Kidney epithelial cell (primary cell): ENCODE results near the gene TBCA. TPM values are rescaled to one million over a fixed set of nuclear protein-coding genes. Genes with fewer than 3 reads are reported as not detected.

Experiments
- DNase-seq: peaks from one replicate; pipeline ENCODE4 v3.0.0-alpha.2; 2010; ENCODE audit warnings: low read depth
- H3K27me3 ChIP-seq: 2 replicates; pipeline ENCODE4 v1.6.0; 2011; ENCODE audit warnings: low read length; ENCODE audit not compliant: control insufficient read depth, insufficient read depth
- H3K36me3 ChIP-seq: 2 replicates; pipeline ENCODE4 v1.5.1; 2011; ENCODE audit warnings: low read length; ENCODE audit not compliant: control insufficient read depth, insufficient read depth
- H3K4me3 ChIP-seq: 2 replicates; pipeline ENCODE4 v1.5.1; 2011; ENCODE audit warnings: low read depth, mild to moderate bottlenecking, control low read depth, low read length
- total RNA-seq: library from RNA; depleted of rRNA; stranded (reverse); fragments of >200 nt; gene quantifications from 2 replicates; pipeline ENCODE4 v1.2.3, GENCODE V29; 2015
- TF ChIP-seq, protein P1 (sequence below): IDR thresholded peaks from 2 replicates; pipeline ENCODE4 v1.5.1; 2011; ENCODE audit warnings: mild to moderate bottlenecking, moderate library complexity, low read length, control low read depth, inconsistent platforms; ENCODE audit not compliant: insufficient read depth, poor library complexity, severe bottlenecking

TBCA gene
- total RNA-seq, 1 donor from 2014 or later: 233 TPM

DNA sequence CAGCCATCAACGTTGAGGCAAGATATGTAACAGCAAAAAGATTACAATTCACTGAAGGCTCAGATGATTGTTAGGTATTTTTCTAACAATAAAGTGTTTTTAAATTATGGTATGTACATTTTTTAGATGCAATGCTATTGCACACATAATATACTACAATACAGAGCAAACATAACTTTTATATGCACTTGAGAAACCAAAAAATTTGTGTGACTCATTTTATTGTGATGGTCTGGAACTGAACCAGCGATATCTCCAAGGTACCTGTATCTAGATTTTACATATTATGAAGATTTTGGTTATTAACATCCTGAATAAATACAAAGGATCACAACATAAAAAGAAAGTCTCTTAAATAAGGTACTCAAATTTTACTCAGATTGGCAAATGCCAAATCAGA lies 41.3 kb downstream of the TBCA start:
- H3K27me3 ChIP-seq: no peaks in the 10 kb centered on the region
- H3K36me3 ChIP-seq: no peaks in the 10 kb centered on the region
- TF ChIP-seq, protein P1, sequence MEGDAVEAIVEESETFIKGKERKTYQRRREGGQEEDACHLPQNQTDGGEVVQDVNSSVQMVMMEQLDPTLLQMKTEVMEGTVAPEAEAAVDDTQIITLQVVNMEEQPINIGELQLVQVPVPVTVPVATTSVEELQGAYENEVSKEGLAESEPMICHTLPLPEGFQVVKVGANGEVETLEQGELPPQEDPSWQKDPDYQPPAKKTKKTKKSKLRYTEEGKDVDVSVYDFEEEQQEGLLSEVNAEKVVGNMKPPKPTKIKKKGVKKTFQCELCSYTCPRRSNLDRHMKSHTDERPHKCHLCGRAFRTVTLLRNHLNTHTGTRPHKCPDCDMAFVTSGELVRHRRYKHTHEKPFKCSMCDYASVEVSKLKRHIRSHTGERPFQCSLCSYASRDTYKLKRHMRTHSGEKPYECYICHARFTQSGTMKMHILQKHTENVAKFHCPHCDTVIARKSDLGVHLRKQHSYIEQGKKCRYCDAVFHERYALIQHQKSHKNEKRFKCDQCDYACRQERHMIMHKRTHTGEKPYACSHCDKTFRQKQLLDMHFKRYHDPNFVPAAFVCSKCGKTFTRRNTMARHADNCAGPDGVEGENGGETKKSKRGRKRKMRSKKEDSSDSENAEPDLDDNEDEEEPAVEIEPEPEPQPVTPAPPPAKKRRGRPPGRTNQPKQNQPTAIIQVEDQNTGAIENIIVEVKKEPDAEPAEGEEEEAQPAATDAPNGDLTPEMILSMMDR: no peak
- DNase-seq: no peak
- no peak overlapping the region for H3K4me3 ChIP-seq

DNA sequence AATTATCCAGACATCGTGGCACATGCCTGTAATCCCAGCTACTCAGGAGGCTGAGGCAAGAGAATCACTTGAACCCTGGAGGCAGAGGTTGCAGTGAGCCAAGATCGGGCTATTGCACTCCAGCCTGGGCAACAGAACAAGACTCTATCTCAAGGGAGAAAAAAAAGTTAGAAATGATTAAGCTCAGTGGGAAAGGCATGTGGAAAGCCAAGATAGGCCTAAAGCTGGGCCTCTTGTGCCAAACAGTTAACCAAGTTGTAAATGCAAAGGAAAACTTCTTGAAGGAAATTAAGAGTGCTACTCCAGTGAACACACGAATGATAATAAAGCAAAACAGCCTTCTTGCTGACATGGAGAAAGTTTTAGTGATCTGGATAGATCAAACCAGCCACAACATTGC lies 43.0 kb downstream of the TBCA start:
- H3K4me3 ChIP-seq: no peak overlapping the region
- TF ChIP-seq, protein P1: no peak
- H3K27me3 ChIP-seq: no peaks in the 10 kb centered on the region
- DNase-seq: no peak
- no peaks in the 10 kb centered on the region for H3K36me3 ChIP-seq

DNA sequence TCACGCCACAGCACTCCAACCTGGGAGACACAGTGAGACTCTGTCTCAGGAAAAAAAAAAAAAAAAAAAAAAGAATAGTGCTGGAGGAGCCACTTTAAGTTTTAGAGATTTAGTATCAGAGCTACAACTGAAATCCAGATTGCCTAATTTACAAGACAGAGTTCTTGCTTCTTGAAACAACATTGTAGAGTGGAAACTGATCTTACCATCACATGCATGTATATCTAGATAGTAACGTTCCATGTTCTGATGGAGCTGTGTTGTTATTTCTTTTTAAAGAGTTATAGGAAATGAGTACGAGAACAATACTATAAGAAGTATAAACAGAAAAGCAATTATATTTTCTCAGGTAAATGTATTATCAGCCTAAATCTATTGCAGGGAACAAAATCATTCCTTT lies 48.9 kb downstream of the TBCA start:
- DNase-seq: no peak
- no peak overlapping the region for H3K4me3 ChIP-seq
- TF ChIP-seq, protein P1: no peak
- no peaks in the 10 kb centered on the region for H3K36me3 ChIP-seq
- no peaks in the 10 kb centered on the region for H3K27me3 ChIP-seq

DNA sequence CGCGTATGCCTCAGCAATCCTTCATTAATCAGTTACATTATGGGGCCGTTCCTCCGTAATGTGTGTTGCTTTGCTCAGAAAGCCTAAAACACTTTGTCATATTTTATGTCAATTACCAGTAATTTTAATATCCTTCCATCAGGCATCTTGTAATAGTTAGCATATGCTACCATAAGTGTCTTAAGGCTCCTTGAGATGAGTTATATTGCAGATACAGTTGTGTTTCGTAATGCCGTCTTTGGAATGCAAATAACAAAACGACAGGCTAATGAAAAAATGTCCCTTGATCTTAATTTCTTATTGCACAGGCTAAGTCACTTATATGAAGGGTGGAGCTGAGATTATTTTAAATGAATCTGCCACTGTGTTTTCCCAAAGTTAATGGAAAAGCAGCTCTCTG lies 50.5 kb downstream of the TBCA start:
- TF ChIP-seq, protein P1: no peak
- Histone ChIP-seq H3K36me3 (no peaks in the 10 kb centered on the region), H3K4me3 (no peak overlapping the region), H3K27me3 (no peaks in the 10 kb centered on the region)
- DNase-seq: no peak

DNA sequence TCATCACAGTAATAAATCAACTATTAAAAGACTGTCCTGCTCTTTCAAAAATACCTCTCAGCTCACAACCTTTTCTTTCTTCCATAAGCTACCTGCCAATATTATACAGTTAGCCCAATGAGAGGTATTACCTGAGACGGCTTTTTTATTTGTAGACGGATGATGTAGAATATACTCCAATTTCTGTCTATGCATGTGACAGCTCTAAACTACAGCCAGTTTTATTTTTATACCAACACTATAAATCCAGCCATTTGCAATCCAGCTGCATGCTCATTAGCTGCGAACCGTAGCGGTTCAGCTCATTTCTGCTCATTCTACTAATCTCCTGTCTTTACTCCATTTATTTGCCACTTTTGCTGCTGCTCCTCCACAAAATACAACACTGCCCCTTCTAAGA lies 51.2 kb downstream of the TBCA start:
- Histone ChIP-seq H3K4me3 (no peak overlapping the region), H3K27me3 (no peaks in the 10 kb centered on the region), H3K36me3 (no peaks in the 10 kb centered on the region)
- TF ChIP-seq, protein P1: no peak
- DNase-seq: no peak

DNA sequence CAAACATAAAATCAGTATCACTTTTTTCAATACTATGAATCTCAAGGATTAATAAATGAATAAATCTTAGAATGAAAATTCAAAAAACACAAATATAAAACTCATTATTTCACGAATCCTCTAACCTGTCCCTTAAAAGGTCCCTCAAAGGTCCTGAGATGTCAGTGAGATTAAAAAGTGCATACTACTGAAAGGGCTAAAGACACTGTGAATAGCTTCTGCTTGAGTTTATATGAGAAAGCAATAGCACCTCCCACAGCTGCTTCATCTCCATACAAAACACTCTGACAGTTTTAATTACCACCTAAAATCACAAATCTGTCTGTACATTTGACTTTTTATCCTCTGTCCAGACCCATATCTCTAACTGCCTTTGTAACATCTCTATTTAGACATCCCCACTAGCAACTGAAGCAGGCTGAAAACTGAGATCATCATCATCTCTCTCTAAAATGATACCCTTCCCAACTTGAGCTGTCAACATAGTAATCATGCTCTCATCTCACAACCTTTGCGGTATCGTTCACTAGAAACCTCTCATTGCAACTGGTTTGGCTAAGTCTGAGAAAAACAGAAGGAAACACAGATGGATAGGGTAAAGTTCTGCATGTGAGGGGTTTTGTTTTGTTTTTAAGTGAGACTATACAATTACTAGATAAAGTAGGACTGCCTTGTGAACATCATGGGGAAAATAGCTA lies 56.3 kb downstream of the TBCA start:
- Histone ChIP-seq H3K27me3 (no peaks in the 10 kb centered on the region), H3K36me3 (no peaks in the 10 kb centered on the region), H3K4me3 (no peak overlapping the region)
- TF ChIP-seq, protein P1: no peak
- DNase-seq: no peak
